ENCODE data around the gene ZFP91.

The ZFP91 gene

GRCh38 chr11:58582437-58582836 lies 3.6 kb downstream of the ZFP91 start:
- FAIRE-seq (no peak), DNase-seq (ENCODE audit: low spot score) (no peak)

GRCh38 chr11:58586998-58587397 lies 8.1 kb downstream of the ZFP91 start:
- no peak for FAIRE-seq
- DNase-seq (ENCODE audit: low spot score) = no peak

GRCh38 chr11:58591659-58592058 lies 12.8 kb downstream of the ZFP91 start:
- FAIRE-seq = no peak
- DNase-seq (ENCODE audit: low spot score) = no peak

- FAIRE-seq (no peak), DNase-seq (ENCODE audit: low spot score) (no peak)
These were observed 14.1 kb downstream of the ZFP91 start for GRCh38 chr11:58592760-58593472.

- FAIRE-seq (no peak), DNase-seq (ENCODE audit: low spot score) (no peak)
These were observed 16.0 kb downstream of the ZFP91 start for GRCh38 chr11:58594826-58595225.

GRCh38 chr11:58596621-58597020 lies 17.8 kb downstream of the ZFP91 start:
- FAIRE-seq (no peak), DNase-seq (ENCODE audit: low spot score) (no peak)

- DNase-seq (ENCODE audit: low spot score) (no peak), FAIRE-seq (no peak)
These were observed 18.8 kb downstream of the ZFP91 start for GRCh38 chr11:58597486-58598144.

- FAIRE-seq = no peak
- no peak for DNase-seq (ENCODE audit: low spot score)
These were observed 21.6 kb downstream of the ZFP91 start for GRCh38 chr11:58600510-58600909.

- no peak for DNase-seq (ENCODE audit: low spot score)
- FAIRE-seq = no peak
These were observed 28.3 kb downstream of the ZFP91 start for GRCh38 chr11:58606930-58607714.

GRCh38 chr11:58608331-58608730 lies 29.5 kb downstream of the ZFP91 start:
- DNase-seq (ENCODE audit: low spot score) (no peak), FAIRE-seq (no peak)

- FAIRE-seq = no peak
These were observed 30.9 kb downstream of the ZFP91 start for GRCh38 chr11:58609723-58610122.

GRCh38 chr11:58613228-58613627 lies 34.4 kb downstream of the ZFP91 start:
- DNase-seq (ENCODE audit: low spot score) = no peak
- FAIRE-seq = no peak

More at GRCh38 chr11:58609723-58610122, 30.9 kb downstream of the ZFP91 start:
- DNase-seq (ENCODE audit: low spot score) = no peak

- DNase-seq (ENCODE audit: low spot score) (no peak), FAIRE-seq (no peak)
These were observed 36.7 kb downstream of the ZFP91 start for GRCh38 chr11:58615559-58615958.

- DNase-seq (ENCODE audit: low spot score) (no peak), FAIRE-seq (no peak)
These were observed 37.7 kb downstream of the ZFP91 start for GRCh38 chr11:58616594-58616993.

- DNase-seq (ENCODE audit: low spot score) (no peak), FAIRE-seq (no peak)
These were observed 39.2 kb downstream of the ZFP91 start for GRCh38 chr11:58617976-58618557.

GRCh38 chr11:58621586-58622262 lies 42.9 kb downstream of the ZFP91 start:
- DNase-seq (ENCODE audit: low spot score) (no peak), FAIRE-seq (no peak)

- FAIRE-seq (no peak), DNase-seq (ENCODE audit: low spot score) (no peak)
These were observed 43.5 kb downstream of the ZFP91 start, which contains the start of gene CNTF for GRCh38 chr11:58622344-58622743. TSS of gene CNTF (plus strand) at chr11:58622665. CDS start at chr11:58622753, 88 bp downstream.

- DNase-seq (ENCODE audit: low spot score) (no peak), FAIRE-seq (no peak)
These were observed 46.2 kb downstream of the ZFP91 start for GRCh38 chr11:58625086-58625485.

- DNase-seq (ENCODE audit: low spot score) (peak; percentile 76), FAIRE-seq (peak; percentile 88)
These were observed 47.1 kb downstream of the ZFP91 start for GRCh38 chr11:58625826-58626460.

- no peak for FAIRE-seq
- DNase-seq (ENCODE audit: low spot score) = no peak
These were observed 48.1 kb downstream of the ZFP91 start for GRCh38 chr11:58626934-58627483.

All from RCC 7860 (cell line).